ENCODE results near the gene TEX11.
"Not testable (repeated sequence)": the region's sequence is repeated elsewhere in the genome, so short reads cannot be mapped to it uniquely, and the experiment has no call there.

- TF ChIP-seq EZH2 (IDR thresholded peaks at IDR 0.05; ENCODE audit: low read length, missing control alignments); CTCF (conservative IDR thresholded peaks at IDR 0.05 in 1 of 2, IDR thresholded peaks at IDR 0.05 in 1 of 2; ENCODE audit: low read depth in 1 of 2, low read length in 2 of 2): not testable (repeated sequence)
Observed at GRCh38 chrX:70733774-70734173, 174.7 kb downstream of the TEX11 start.
